Sigmoid colon (tissue), 4 donors: ENCODE results near the gene FBXW11.

Experiments
- EP300 ChIP-seq, 4 donors: sonication (generic); formaldehyde crosslinking; IDR thresholded peaks; one replicate each; pipeline ENCODE4 v1.6.1; 2017; ENCODE audit warnings: antibody characterized with exemption in 4 of 4
- TF ChIP-seq, protein P1 (sequence below), 4 experiments: fragments of 450-650 bp in 3 of 4; fragments of 200-600 bp in 1 of 4; IDR thresholded peaks; one replicate each; pipeline ENCODE4 v1.5.1; 2016 to 2019; ENCODE audit warnings: antibody characterized with exemption in 4 of 4, mild to moderate bottlenecking in 3 of 4, moderate library complexity in 2 of 4

DNA sequence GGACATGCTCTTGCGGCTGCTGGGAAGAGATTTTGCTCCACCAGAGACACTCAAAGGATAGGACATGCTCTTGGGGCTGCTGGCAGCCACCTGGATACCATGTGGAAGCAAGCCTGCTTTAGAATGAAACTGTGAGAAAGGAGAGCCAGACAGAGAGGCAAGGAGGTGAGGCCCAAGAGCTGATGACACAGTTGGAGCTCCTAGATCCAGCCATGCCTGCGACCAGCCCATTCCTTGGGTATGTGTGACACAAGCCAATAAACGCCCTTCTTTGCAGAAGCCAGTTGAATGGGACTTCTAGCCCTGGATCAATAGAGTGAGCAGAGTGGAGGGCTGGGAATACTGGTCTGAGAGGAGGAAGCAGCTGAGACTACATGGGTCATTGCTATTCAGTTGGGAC is 151.2 kb downstream of the FBXW11 start:
- TF ChIP-seq, protein P1, sequence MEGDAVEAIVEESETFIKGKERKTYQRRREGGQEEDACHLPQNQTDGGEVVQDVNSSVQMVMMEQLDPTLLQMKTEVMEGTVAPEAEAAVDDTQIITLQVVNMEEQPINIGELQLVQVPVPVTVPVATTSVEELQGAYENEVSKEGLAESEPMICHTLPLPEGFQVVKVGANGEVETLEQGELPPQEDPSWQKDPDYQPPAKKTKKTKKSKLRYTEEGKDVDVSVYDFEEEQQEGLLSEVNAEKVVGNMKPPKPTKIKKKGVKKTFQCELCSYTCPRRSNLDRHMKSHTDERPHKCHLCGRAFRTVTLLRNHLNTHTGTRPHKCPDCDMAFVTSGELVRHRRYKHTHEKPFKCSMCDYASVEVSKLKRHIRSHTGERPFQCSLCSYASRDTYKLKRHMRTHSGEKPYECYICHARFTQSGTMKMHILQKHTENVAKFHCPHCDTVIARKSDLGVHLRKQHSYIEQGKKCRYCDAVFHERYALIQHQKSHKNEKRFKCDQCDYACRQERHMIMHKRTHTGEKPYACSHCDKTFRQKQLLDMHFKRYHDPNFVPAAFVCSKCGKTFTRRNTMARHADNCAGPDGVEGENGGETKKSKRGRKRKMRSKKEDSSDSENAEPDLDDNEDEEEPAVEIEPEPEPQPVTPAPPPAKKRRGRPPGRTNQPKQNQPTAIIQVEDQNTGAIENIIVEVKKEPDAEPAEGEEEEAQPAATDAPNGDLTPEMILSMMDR (IDR thresholded peaks at IDR 0.05): no peak
- no peak for TF ChIP-seq EP300 (IDR thresholded peaks at IDR 0.05)
